ENCODE data around the gene ITGB6.

Gene ITGB6

GRCh38 chr2:160051371-160051800, 148.7 kb downstream of the ITGB6 start:
- DNase-seq (ENCODE audit: low read depth) = no peak

GRCh38 chr2:160050147-160050546, 149.9 kb downstream of the ITGB6 start:
- no peak for DNase-seq (ENCODE audit: low read depth)
